Prostate gland (tissue), 2 donors: ENCODE data around the gene ASS1. TPM values are rescaled to one million over a fixed set of nuclear protein-coding genes. Genes with fewer than 3 reads are reported as not detected.
A peak's percentile ranks its signal among the peaks of the same experiment; 100 is the strongest.

Experiments
- DNase-seq: peaks from one replicate; pipeline ENCODE4 v3.0.0-alpha.2; 2019; ENCODE audit warnings: low spot score
- H3K27ac ChIP-seq, 2 donors: fragments of 200-600 bp; sonication (generic); 2 replicates each; pipeline ENCODE4 v1.5.1; 2017 to 2019
- H3K27me3 ChIP-seq: fragments of 200-600 bp; sonication (generic); replicated peaks from 2 replicates; pipeline ENCODE4 v1.5.1; 2019; ENCODE audit not compliant: insufficient read depth
- H3K36me3 ChIP-seq, 2 donors: fragments of 200-600 bp; sonication (generic); 1 replicate in 1 of 2; 2 replicates in 1 of 2; pipeline versions ENCODE4 v1.5.1 to v1.8.1; 2017 to 2019
- H3K4me1 ChIP-seq: fragments of 200-600 bp; sonication (generic); replicated peaks from 2 replicates; pipeline ENCODE4 v1.5.1; 2019
- H3K4me3 ChIP-seq, 2 donors: fragments of 200-600 bp; sonication (generic); 2 replicates each; pipeline ENCODE4 v1.5.1; 2017 to 2019
- H3K9me3 ChIP-seq: fragments of 200-600 bp; sonication (generic); 2 replicates; pipeline ENCODE4 v1.5.1; 2017
- CTCF ChIP-seq, 4 experiments: fragments of 200-600 bp in 2 of 4; fragments of 450-650 bp in 2 of 4; sonication (generic) in 2 of 4; IDR thresholded peaks; 1 replicate in 3 of 4; 2 replicates in 1 of 4; pipeline ENCODE4 v1.5.1; 2016 to 2019; ENCODE audit warnings: antibody characterized with exemption in 4 of 4, mild to moderate bottlenecking in 2 of 4, moderate library complexity in 2 of 4
- POLR2A ChIP-seq: fragments of 450-650 bp; IDR thresholded peaks from one replicate; pipeline ENCODE4 v1.6.1; 2016; ENCODE audit warnings: antibody characterized with exemption, mild to moderate bottlenecking
- POLR2AphosphoS5 ChIP-seq: sonication (generic); formaldehyde crosslinking; IDR thresholded peaks from one replicate; pipeline ENCODE4 v1.6.1; 2017; ENCODE audit warnings: antibody characterized with exemption
- WGBS: methylation state at CpG from one replicate; pipeline ENCODE4 v1.1.5; 2018; 5-methylcytosine and 5-hydroxymethylcytosine counted together
- intact Hi-C: fragments of 100-400 bp; cut with DNase I; formaldehyde crosslinking; loops from one replicate; pipeline ENCODE4 v1.14.2; 2022
- total RNA-seq, 2 donors: library from RNA; depleted of rRNA; stranded (reverse); fragments of >200 nt; gene quantifications; one replicate each; pipeline ENCODE4 v1.1.0, GENCODE V29; 2016

ASS1 gene
- total RNA-seq, 2 donors from 2014 or later: 59.4 to 228 TPM

DNA sequence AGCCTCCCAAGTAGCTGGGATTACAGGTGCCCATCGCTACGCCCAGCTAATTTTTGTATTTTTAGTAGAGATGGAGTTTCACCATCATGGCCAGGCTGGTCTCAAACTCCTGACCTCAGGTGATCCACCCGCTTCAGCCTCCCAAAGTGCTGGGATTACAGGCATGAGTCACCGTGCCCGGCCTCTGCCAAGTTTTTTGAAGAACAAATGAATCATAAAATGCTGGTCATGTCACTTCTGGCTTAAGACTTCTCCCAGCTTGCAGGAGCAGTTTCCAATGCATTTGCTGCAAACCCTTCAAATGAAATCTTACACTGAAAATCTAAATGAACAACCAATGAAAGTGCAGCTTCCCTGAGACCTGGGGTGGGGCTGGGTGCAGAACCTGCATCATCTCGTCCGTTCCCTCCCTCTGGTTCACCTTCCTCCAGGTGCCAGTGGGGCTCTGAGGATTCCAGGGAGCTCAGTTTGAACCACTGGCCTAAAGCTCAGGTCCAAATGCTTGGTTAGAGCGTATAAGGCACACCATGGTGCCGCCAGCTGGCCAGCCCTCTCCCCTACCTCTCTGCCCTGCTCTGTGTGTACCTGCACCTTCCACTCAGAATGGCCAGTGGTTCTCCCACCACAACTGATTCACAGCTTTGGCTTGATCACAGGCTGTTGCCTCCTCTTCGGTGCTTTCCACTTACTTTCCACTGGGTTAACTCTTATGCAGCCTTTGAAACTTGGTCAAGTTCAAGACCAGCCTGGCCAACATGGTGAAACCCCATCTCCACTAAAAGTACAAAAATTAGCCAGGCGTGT is 94.9 kb downstream of the ASS1 start:
- H3K27ac ChIP-seq: no peak overlapping the region
- H3K4me3 ChIP-seq: no peak overlapping the region
- no peaks in the 10 kb centered on the region for H3K9me3 ChIP-seq
- intact Hi-C loops: no loop called here
- WGBS: 42% methylated on average over 11 of the region's 11 CpGs
- TF ChIP-seq POLR2A: no peak
- TF ChIP-seq POLR2AphosphoS5: peak; percentile 79
- H3K4me1 ChIP-seq: no peaks in the 10 kb centered on the region
- no peaks in the 10 kb centered on the region for H3K27me3 ChIP-seq
- DNase-seq: peak; percentile 55
- no peaks in the 10 kb centered on the region for H3K36me3 ChIP-seq

- Histone ChIP-seq H3K9me3 (no peaks in the 10 kb centered on the region), H3K4me3 (no peak overlapping the region), H3K4me1 (no peaks in the 10 kb centered on the region), H3K27ac (no peak overlapping the region), H3K27me3 (no peaks in the 10 kb centered on the region), H3K36me3 (no peaks in the 10 kb centered on the region)
- intact Hi-C loops: no loop called here
- DNase-seq: no peak
- TF ChIP-seq POLR2A: no peak
- TF ChIP-seq CTCF (IDR thresholded peaks at IDR 0.05): no peak
- no peak for TF ChIP-seq POLR2AphosphoS5
- 72% methylated on average over 2 of the region's 2 CpGs for WGBS
Observed at GRCh38 chr9:130541533-130541932, 96.8 kb downstream of the ASS1 start.

GRCh38 chr9:130542038-130542437 is 97.3 kb downstream of the ASS1 start:
- Histone ChIP-seq H3K9me3 (no peaks in the 10 kb centered on the region), H3K4me1 (no peaks in the 10 kb centered on the region), H3K36me3 (no peaks in the 10 kb centered on the region), H3K27me3 (no peaks in the 10 kb centered on the region), H3K4me3 (no peak overlapping the region), H3K27ac (no peak overlapping the region)
- DNase-seq: no peak
- WGBS: 91% methylated on average over 5 of the region's 5 CpGs
- TF ChIP-seq CTCF (IDR thresholded peaks at IDR 0.05): no peak
- no peak for TF ChIP-seq POLR2AphosphoS5
- TF ChIP-seq POLR2A: no peak
- intact Hi-C loops: no loop called here

DNA sequence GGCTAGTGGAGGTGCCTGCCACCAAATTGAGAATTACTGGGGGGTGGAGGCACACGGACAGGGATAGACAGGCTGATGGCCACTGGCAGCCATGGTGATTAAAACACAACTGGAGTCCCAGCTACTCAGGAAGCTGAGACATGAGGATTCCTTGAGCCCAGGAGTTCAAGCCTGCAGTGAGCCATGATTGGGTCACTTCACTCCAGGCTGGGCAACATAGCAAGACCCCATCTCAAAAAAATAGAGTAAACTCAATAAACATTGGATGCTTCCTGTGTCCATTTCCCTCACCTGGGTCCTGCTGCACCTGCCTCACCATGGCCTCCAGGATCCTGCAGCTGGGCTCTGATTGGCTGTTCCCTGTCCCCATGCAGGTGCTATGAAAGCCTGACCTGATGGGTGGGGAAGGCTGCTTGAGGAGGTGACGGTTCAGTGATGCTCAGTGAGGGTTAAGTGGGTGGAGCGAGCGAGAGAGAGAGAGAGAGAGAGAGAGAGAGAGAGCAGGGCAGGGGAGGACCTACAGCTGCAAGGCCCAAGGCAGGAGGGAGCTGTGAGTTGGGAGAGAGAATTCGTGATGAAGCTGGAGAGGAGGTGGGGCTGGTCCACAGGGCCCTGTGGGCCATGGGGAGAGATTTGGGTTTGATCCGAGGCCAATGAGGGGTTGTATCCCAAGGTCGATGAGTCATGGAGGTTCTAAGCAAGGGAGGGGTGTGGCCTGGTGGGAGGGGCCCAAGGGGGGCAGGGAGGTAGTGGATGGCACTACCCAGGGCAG is 97.9 kb downstream of the ASS1 start:
- 70% methylated on average over 7 of the region's 7 CpGs for WGBS
- no peak overlapping the region for H3K27ac ChIP-seq
- no peak for TF ChIP-seq POLR2A
- no peak for TF ChIP-seq POLR2AphosphoS5
- no peak for TF ChIP-seq CTCF (IDR thresholded peaks at IDR 0.05)
- H3K9me3 ChIP-seq: no peaks in the 10 kb centered on the region
- no peaks in the 10 kb centered on the region for H3K36me3 ChIP-seq
- H3K4me1 ChIP-seq: no peaks in the 10 kb centered on the region
- DNase-seq: no peak
- no peaks in the 10 kb centered on the region for H3K27me3 ChIP-seq
- no peak overlapping the region for H3K4me3 ChIP-seq
- intact Hi-C loops: no loop called here

GRCh38 chr9:130543368-130543767 is 98.6 kb downstream of the ASS1 start:
- no peak overlapping the region for H3K27ac ChIP-seq
- no peaks in the 10 kb centered on the region for H3K4me1 ChIP-seq
- no peaks in the 10 kb centered on the region for H3K9me3 ChIP-seq
- no peaks in the 10 kb centered on the region for H3K36me3 ChIP-seq
- WGBS: 72% methylated on average over 8 of the region's 8 CpGs
- no peak for TF ChIP-seq POLR2AphosphoS5
- no peak for TF ChIP-seq POLR2A
- TF ChIP-seq CTCF (IDR thresholded peaks at IDR 0.05): no peak
- no peak overlapping the region for H3K4me3 ChIP-seq
- no peak for DNase-seq
- intact Hi-C loops: no loop called here
- H3K27me3 ChIP-seq: no peaks in the 10 kb centered on the region
